ENCODE data around the gene MPDU1. TPM values are rescaled to one million over a fixed set of nuclear protein-coding genes. Genes with fewer than 3 reads are reported as not detected.

MPDU1 gene
- total and polyA plus RNA-seq, 10 of the 15 experiments (the other 5 are each of a cell fraction or from before 2014, with no cell fraction given): 3.6 to 138 (median 78.9) TPM

GRCh38 chr17:7557775-7558543 is 25.7 kb upstream of the MPDU1 start (continued):
- TF ChIP-seq SMAD1 (IDR thresholded peaks at IDR 0.05; ENCODE audit: low read depth, partially characterized antibody) (no peak), RELB (IDR thresholded peaks at IDR 0.05; ENCODE audit: low read depth) (peak; percentile 60; the same call in 1 of the 2 replicates), E2F8 (IDR thresholded peaks at IDR 0.05; ENCODE audit: low read depth, partially characterized antibody) (no peak), ZBTB40 (IDR thresholded peaks at IDR 0.05; ENCODE audit: borderline replicate concordance) (no peak), USF2 (IDR thresholded peaks at IDR 0.05; ENCODE audit: borderline replicate concordance, low read depth, low read length) (no peak), EZH2 (IDR thresholded peaks at IDR 0.05; ENCODE audit: borderline replicate concordance, control insufficient read depth, low read depth, low read length) (no peak), RAD51 (IDR thresholded peaks at IDR 0.05) (no peak), FOXK2 (IDR thresholded peaks at IDR 0.05) (no peak), ZNF687 (IDR thresholded peaks at IDR 0.05) (peak; percentile 86), ETV6 (conservative IDR thresholded peaks at IDR 0.05 in 1 of 2, IDR thresholded peaks at IDR 0.05 in 1 of 2; ENCODE audit: borderline replicate concordance in 1 of 2, low read depth in 1 of 2) (no peak), JUNB (IDR thresholded peaks at IDR 0.05) (no peak), PAX8 (IDR thresholded peaks at IDR 0.05) (no peak), CHD4 (IDR thresholded peaks at IDR 0.05) (no peak), DPF2 (IDR thresholded peaks at IDR 0.05) (peak; percentile 54), POLR2AphosphoS2 (IDR thresholded peaks at IDR 0.05; ENCODE audit: low read depth, low read length) (no peak)

Data from GM12878 (cell line).